GM12874 (cell line): ENCODE data around the gene NCF2.

Source experiments
- CTCF ChIP-seq: IDR thresholded peaks from 2 replicates; pipeline ENCODE4 v1.5.1; 2011; ENCODE audit warnings: low read depth, mild to moderate bottlenecking, control low read depth, low read length, moderate library complexity; ENCODE audit not compliant: insufficient read depth

Gene NCF2

DNA sequence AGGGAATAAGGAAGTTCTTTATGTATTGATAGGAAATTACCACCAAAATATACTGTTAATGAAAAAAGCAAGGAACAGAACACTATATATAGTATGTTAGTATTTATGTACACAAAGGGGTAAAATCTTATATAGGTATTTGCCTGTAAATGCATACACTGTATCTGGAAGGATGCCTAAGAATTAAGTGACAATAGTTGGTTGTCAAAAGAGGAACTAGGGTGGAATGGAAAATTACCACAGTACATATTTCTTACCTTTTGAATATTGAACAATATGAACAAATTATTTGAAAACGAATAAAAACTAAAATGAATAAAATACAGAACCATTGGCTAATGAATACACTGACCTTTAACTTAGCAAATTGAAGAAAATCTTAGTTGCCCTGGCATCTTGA is 31.8 kb upstream of the NCF2 start:
- no peak for TF ChIP-seq CTCF

DNA sequence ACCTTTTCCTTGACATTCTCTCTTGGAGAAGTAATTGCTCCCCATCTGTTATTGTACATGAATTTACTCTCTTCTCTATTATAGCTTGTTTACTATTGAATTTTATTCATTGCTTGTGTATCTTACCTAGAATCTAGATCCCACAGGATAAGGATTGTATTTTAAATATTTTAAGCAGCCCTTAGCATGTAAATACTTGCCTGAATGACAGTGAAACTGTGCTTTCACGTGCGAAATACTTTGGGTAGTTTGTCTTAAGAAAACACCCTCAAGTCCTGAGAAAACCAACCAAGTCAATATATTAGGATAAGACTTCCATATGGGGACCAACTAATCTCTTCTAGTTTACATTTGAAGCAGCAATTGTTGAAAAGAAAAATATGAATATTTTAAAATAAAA is 30.1 kb upstream of the NCF2 start:
- no peak for TF ChIP-seq CTCF

DNA sequence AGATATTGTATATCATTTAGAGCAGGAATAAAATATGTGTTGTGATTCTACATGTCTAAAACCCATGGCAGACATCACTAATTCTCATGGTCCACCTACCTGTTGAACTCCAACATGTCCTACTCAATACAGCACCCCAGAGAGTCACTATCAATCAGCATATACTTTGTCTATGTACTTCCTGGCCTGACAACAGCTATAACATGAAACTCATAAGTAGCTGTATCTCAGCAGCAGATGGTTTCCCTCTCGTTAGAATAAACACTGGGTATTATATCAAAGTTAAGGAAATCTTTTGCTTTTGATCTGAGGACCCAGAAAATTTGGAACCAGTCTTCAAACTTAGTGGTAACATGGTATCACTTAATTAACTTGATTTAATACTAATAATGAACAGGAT is 29.5 kb upstream of the NCF2 start:
- no peak for TF ChIP-seq CTCF

- TF ChIP-seq CTCF: no peak
Observed at GRCh38 chr1:183612407-183612806, 22.1 kb upstream of the NCF2 start.

GRCh38 chr1:183611021-183611420 is 20.8 kb upstream of the NCF2 start:
- no peak for TF ChIP-seq CTCF

DNA sequence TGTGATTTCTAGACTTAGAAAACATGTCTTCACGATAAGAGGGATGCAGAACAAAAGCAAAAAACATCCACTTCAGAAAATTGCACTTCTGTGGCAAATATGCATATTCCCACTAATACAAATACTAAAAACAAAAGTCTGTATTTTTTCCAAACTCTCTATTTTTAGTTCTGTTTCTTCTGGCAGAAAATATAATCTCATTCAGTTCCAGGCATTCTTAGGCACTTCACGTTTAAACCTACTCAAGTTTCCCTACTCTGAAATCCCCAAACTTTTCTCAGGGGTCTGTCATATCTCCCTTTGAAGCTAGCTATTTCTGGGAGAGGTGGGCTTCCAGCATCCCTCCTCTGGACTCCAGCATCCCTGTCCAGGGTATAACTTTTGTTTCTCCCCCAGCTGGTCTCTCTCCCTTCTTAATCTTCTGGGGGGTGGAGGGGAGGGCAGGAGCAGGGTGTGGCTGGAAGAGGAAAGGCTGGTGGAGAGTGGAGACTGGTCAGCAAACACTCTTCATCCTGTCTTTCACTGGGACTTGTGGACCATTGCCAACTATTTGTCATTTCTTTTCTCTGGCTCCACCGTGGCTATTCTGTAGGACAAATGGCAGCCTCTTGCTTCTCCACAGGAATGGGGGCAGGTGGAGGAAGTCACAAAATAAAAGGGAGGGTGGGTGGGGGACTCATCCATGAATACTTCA is 19.6 kb upstream of the NCF2 start:
- no peak for TF ChIP-seq CTCF

DNA sequence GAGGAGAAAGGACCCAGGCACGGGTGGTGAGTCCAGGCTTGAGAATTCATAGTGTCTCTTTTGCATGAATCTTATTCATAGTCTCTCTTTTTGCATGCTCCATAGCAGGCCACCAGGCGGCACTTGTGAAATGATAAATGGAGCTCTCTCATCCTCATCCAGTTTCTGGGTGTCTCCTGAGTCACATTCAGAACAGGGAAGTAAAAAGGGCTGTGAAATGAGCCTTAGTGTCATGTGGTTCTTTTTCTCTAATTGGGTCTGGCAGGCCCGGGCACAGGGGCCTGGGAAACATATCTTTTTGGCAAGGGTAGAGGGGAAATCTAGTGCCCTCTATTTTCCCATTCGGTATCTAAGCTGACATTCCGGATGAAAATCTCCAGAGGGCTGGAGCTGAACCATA is 19.1 kb upstream of the NCF2 start:
- peak; percentile 63 for TF ChIP-seq CTCF
